Measurements from ENCODE around the gene NR1H3.

DNA sequence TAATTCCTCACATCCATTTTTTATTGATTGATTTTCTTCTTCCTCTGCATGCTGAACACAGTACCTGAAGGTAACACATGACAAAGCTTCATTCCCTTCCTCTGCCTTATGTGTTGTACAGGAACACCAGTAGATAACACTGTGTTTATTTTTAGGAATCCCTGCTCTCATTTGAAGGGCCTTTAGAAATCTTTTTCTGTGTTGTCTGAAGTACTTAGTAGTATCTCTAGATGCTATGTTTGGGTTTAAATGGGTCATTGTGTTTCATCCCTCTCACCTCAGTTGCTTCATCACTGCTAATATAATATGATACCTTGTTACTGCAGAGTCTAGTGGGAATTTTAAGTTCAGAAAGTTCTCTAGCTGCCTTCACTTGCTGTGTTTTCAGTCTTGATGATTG lies 22.3 kb downstream of the NR1H3 start:
- no peak for TF ChIP-seq POLR2A (IDR thresholded peaks at IDR 0.05)
- TF ChIP-seq, protein P1, sequence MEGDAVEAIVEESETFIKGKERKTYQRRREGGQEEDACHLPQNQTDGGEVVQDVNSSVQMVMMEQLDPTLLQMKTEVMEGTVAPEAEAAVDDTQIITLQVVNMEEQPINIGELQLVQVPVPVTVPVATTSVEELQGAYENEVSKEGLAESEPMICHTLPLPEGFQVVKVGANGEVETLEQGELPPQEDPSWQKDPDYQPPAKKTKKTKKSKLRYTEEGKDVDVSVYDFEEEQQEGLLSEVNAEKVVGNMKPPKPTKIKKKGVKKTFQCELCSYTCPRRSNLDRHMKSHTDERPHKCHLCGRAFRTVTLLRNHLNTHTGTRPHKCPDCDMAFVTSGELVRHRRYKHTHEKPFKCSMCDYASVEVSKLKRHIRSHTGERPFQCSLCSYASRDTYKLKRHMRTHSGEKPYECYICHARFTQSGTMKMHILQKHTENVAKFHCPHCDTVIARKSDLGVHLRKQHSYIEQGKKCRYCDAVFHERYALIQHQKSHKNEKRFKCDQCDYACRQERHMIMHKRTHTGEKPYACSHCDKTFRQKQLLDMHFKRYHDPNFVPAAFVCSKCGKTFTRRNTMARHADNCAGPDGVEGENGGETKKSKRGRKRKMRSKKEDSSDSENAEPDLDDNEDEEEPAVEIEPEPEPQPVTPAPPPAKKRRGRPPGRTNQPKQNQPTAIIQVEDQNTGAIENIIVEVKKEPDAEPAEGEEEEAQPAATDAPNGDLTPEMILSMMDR (IDR thresholded peaks at IDR 0.05) = no peak
